HG02943 (cell line): ENCODE data around the gene RAB3IL1.
"Not testable (repeated sequence)": the region's sequence is repeated elsewhere in the genome, so short reads cannot be mapped to it uniquely, and the experiment has no call there.

Source experiments
- ATAC-seq: cut with Tn5 transposase; IDR thresholded peaks from one replicate; pipeline ENCODE4 v1.9.1; 2021; ENCODE audit warnings: mild to moderate bottlenecking, low read depth, moderate library complexity; ENCODE audit not compliant: unreplicated experiment

The RAB3IL1 gene

GRCh38 chr11:61917334-61918109 lies at the start of gene RAB3IL1:
RAB3IL1 (minus strand) TSS chr11:61917566; CDS start chr11:61917367, 199 bp downstream.
- no peak for ATAC-seq

GRCh38 chr11:61966734-61967115 lies 49.4 kb upstream of the RAB3IL1 start:
- no peak for ATAC-seq

- not testable (repeated sequence) for ATAC-seq
Measured at GRCh38 chr11:61964666-61965271, 47.4 kb upstream of the RAB3IL1 start.

GRCh38 chr11:61964058-61964665 lies 46.8 kb upstream of the RAB3IL1 start:
- ATAC-seq, result no peak

- ATAC-seq, result no peak
Measured at GRCh38 chr11:61963282-61964057, 46.1 kb upstream of the RAB3IL1 start.

GRCh38 chr11:61963016-61963281 lies 45.6 kb upstream of the RAB3IL1 start:
- ATAC-seq, result no peak

- no peak for ATAC-seq
Measured at GRCh38 chr11:61962213-61963015, 45.0 kb upstream of the RAB3IL1 start.

- ATAC-seq, result no peak
Measured at GRCh38 chr11:61961570-61962212, 44.3 kb upstream of the RAB3IL1 start.

- ATAC-seq, result no peak
Measured at GRCh38 chr11:61960532-61960931, 43.2 kb upstream of the RAB3IL1 start.

GRCh38 chr11:61959678-61960077 lies 42.3 kb upstream of the RAB3IL1 start:
- ATAC-seq, result no peak

GRCh38 chr11:61959114-61959513 lies 41.7 kb upstream of the RAB3IL1 start:
- ATAC-seq, result no peak

- ATAC-seq, result no peak
Measured at GRCh38 chr11:61958590-61958989, 41.2 kb upstream of the RAB3IL1 start.

- ATAC-seq, result no peak
Measured at GRCh38 chr11:61957021-61957770, 39.8 kb upstream of the RAB3IL1 start.

- no peak for ATAC-seq
Measured at GRCh38 chr11:61956191-61957020, 39.0 kb upstream of the RAB3IL1 start.

GRCh38 chr11:61955422-61956135 lies 38.2 kb upstream of the RAB3IL1 start:
- no peak for ATAC-seq

GRCh38 chr11:61954851-61955421 lies 37.6 kb upstream of the RAB3IL1 start:
- ATAC-seq, result no peak

GRCh38 chr11:61954106-61954850 lies 36.9 kb upstream of the RAB3IL1 start:
- ATAC-seq, result no peak
